Measurements from ENCODE around the gene TAOK3. TPM values are rescaled to one million over a fixed set of nuclear protein-coding genes. Genes with fewer than 3 reads are reported as not detected.
A peak's percentile ranks its signal among the peaks of the same experiment; 100 is the strongest.

TAOK3 gene
- total and polyA plus RNA-seq, 9 of the 15 experiments (the other 6 are each of a cell fraction or from before 2014, with no cell fraction given), result 24.3 to 83.5 (median 47.1) TPM

GRCh38 chr12:118330421-118331018 is 42.2 kb downstream of the TAOK3 start (continued):
- no peak for TF ChIP-seq ZBTB1 (CRISPR knock-in tag; IDR thresholded peaks at IDR 0.05; ENCODE audit: borderline replicate concordance, low read depth)
- no peak for TF ChIP-seq ZNF431 (CRISPR knock-in tag; IDR thresholded peaks at IDR 0.05)
- TF ChIP-seq ZNF175 (CRISPR knock-in tag; IDR thresholded peaks at IDR 0.05; ENCODE audit: low read depth), result 0 out of 2 replicates have a peak, but pooled peaks have one; percentile 40
- peak; percentile 68 for TF ChIP-seq FOSL1 (tag; conservative IDR thresholded peaks at IDR 0.05)
- 0 out of 2 replicates have a peak, but pooled peaks have one; percentile 6 for TF ChIP-seq ZNF239 (CRISPR knock-in tag; IDR thresholded peaks at IDR 0.05)
- peak; percentile 70; the same call in 1 of the 2 replicates for TF ChIP-seq ZNF197 (CRISPR knock-in tag; IDR thresholded peaks at IDR 0.05; ENCODE audit: low read depth)
- no peak for TF ChIP-seq HOXB6 (CRISPR knock-in tag; IDR thresholded peaks at IDR 0.05; ENCODE audit: borderline replicate concordance)
- TF ChIP-seq ZNF232 (CRISPR knock-in tag; IDR thresholded peaks at IDR 0.05), result no peak
- peak in 1 of 2 experiments; percentile 89; a peak in 2 of 4 replicates for TF ChIP-seq HDAC1 (IDR thresholded peaks at IDR 0.05)
- peak; percentile 53; the same call in 1 of the 2 replicates for TF ChIP-seq ZNF395 (CRISPR knock-in tag; IDR thresholded peaks at IDR 0.05)
- 0 out of 2 replicates have a peak, but pooled peaks have one; percentile 33 for TF ChIP-seq ZBTB17 (CRISPR knock-in tag; IDR thresholded peaks at IDR 0.05)
- TF ChIP-seq ATF3 (IDR thresholded peaks at IDR 0.05), result no peak
- TF ChIP-seq ATF3 (CRISPR knock-in tag; conservative IDR thresholded peaks at IDR 0.05), result no peak
- TF ChIP-seq ZNF655 (CRISPR knock-in tag; IDR thresholded peaks at IDR 0.05), result no peak
- no peak for TF ChIP-seq ZKSCAN3 (CRISPR knock-in tag; IDR thresholded peaks at IDR 0.05)
- no peak for TF ChIP-seq ZNF174 (CRISPR knock-in tag; IDR thresholded peaks at IDR 0.05)
- TF ChIP-seq ATF2 (CRISPR knock-in tag; IDR thresholded peaks at IDR 0.05), result no peak
- TF ChIP-seq ZNF75A (CRISPR knock-in tag; IDR thresholded peaks at IDR 0.05), result peak; percentile 88
- TF ChIP-seq MTA3 (IDR thresholded peaks at IDR 0.05; ENCODE audit: borderline replicate concordance), result peak; percentile 43; the same call in 1 of the 2 replicates
- TF ChIP-seq MIER1 (IDR thresholded peaks at IDR 0.05; ENCODE audit: low read depth), result 0 out of 2 replicates have a peak, but pooled peaks have one; percentile 35
- TF ChIP-seq SREBF2 (CRISPR knock-in tag; IDR thresholded peaks at IDR 0.05), result no peak
- no peak for TF ChIP-seq ZNF57 (CRISPR knock-in tag; IDR thresholded peaks at IDR 0.05)
- TF ChIP-seq HMBOX1 (IDR thresholded peaks at IDR 0.05), result peak; percentile 94
- no peak for TF ChIP-seq ZNF24 (IDR thresholded peaks at IDR 0.05)

Measured in K562 (cell line).